Measurements from ENCODE around the gene PHEX. TPM values are rescaled to one million over a fixed set of nuclear protein-coding genes. Genes with fewer than 3 reads are reported as not detected.

PHEX gene
- total RNA-seq, 2 donors from 2014 or later = not detected

- DNase-seq (ENCODE audit: low spot score) = no peak
- H3K4me1 ChIP-seq = no peaks in the 10 kb centered on the region
- H3K27ac ChIP-seq = no peak overlapping the region
- no peaks in the 10 kb centered on the region for H3K36me3 ChIP-seq
- peaks cover 0 to 12% of the 10 kb centered on the region in 2 donors for H3K9me3 ChIP-seq
- H3K27me3 ChIP-seq = no peaks in the 10 kb centered on the region
- TF ChIP-seq CTCF (IDR thresholded peaks at IDR 0.05) = no peak
- no peak overlapping the region for H3K4me3 ChIP-seq
Observed at GRCh38 chrX:22177950-22178515, 145.9 kb downstream of the PHEX start.

- no peak overlapping the region for H3K4me3 ChIP-seq
- no peak overlapping the region for H3K27ac ChIP-seq
- no peak for TF ChIP-seq CTCF (IDR thresholded peaks at IDR 0.05)
- no peaks in the 10 kb centered on the region for H3K27me3 ChIP-seq
- DNase-seq (ENCODE audit: low spot score) = no peak
- no peaks in the 10 kb centered on the region for H3K4me1 ChIP-seq
- H3K9me3 ChIP-seq = peaks cover 0 to 12% of the 10 kb centered on the region in 2 donors
- H3K36me3 ChIP-seq = no peaks in the 10 kb centered on the region
Observed at GRCh38 chrX:22184096-22184495, 152.0 kb downstream of the PHEX start.

- Histone ChIP-seq H3K4me1 (no peaks in the 10 kb centered on the region), H3K27ac (no peak overlapping the region), H3K27me3 (no peaks in the 10 kb centered on the region), H3K4me3 (no peak overlapping the region), H3K36me3 (no peaks in the 10 kb centered on the region), H3K9me3 (peaks cover 0 to 4% of the 10 kb centered on the region in 2 donors)
- no peak for DNase-seq (ENCODE audit: low spot score)
- no peak for TF ChIP-seq CTCF (IDR thresholded peaks at IDR 0.05)
Observed at GRCh38 chrX:22186165-22186564, 154.0 kb downstream of the PHEX start.

GRCh38 chrX:22192419-22193060 lies 160.4 kb downstream of the PHEX start:
- peak; percentile 69 for DNase-seq (ENCODE audit: low spot score)
- TF ChIP-seq CTCF (IDR thresholded peaks at IDR 0.05) = peak; percentile 80 to 82
- no peaks in the 10 kb centered on the region for H3K9me3 ChIP-seq
- no peaks in the 10 kb centered on the region for H3K4me1 ChIP-seq
- no peaks in the 10 kb centered on the region for H3K27me3 ChIP-seq
- no peaks in the 10 kb centered on the region for H3K36me3 ChIP-seq
- H3K4me3 ChIP-seq = no peak overlapping the region
- no peak overlapping the region for H3K27ac ChIP-seq

- TF ChIP-seq CTCF (IDR thresholded peaks at IDR 0.05) = no peak
- Histone ChIP-seq H3K4me3 (no peak overlapping the region), H3K27ac (no peak overlapping the region), H3K4me1 (no peaks in the 10 kb centered on the region), H3K36me3 (no peaks in the 10 kb centered on the region), H3K9me3 (no peaks in the 10 kb centered on the region), H3K27me3 (no peaks in the 10 kb centered on the region)
- DNase-seq (ENCODE audit: low spot score) = no peak
Observed at GRCh38 chrX:22193851-22194659, 161.9 kb downstream of the PHEX start.

Data from right atrium auricular region (tissue), 2 donors.